Natural killer cell treated with Interleukin-12 subunit alpha and Interleukin-12 subunit beta and Interleukin-15 and Interleukin-18, amount 100 ng/mL, for 72 hours (primary cell): ENCODE results near the gene EFNA4. TPM values are rescaled to one million over a fixed set of nuclear protein-coding genes. Genes with fewer than 3 reads are reported as not detected.
A peak's percentile ranks its signal among the peaks of the same experiment; 100 is the strongest.

Experiments
- ATAC-seq, 2 donors: fragments of 150-1000 bp; cut with Tn5 transposase in 1 of 2; sonication (Bioruptor Pico), chemical (Tn5 transposase) in 1 of 2; 2 replicates each; pipeline ENCODE4 v1.10.0; 2021
- DNase-seq: peaks from one replicate; pipeline ENCODE4 v3.0.0; 2022; ENCODE audit warnings: low spot score
- H3K27ac Mint-ChIP-seq, 2 donors: 1 replicate in 1 of 2; 2 replicates in 1 of 2; pipeline ENCODE4 v1.8.0; 2022; ENCODE audit warnings: mixed read lengths in 2 of 2, mild to moderate bottlenecking in 1 of 2, moderate library complexity in 1 of 2
- H3K27me3 Mint-ChIP-seq, 2 donors: 1 replicate in 1 of 2; 2 replicates in 1 of 2; pipeline ENCODE4 v1.8.0; 2022; ENCODE audit warnings: mixed read lengths in 2 of 2
- H3K36me3 Mint-ChIP-seq: one replicate; pipeline ENCODE4 v1.8.0; 2022; ENCODE audit warnings: mixed read lengths
- H3K4me1 Mint-ChIP-seq, 2 donors: 1 replicate in 1 of 2; 2 replicates in 1 of 2; pipeline ENCODE4 v1.8.0; 2022; ENCODE audit warnings: low read depth in 2 of 2, mixed read lengths in 2 of 2, mild to moderate bottlenecking in 1 of 2
- H3K4me3 Mint-ChIP-seq: one replicate; pipeline ENCODE4 v1.8.0; 2022; ENCODE audit warnings: mixed read lengths
- H3K9me3 Mint-ChIP-seq: 2 replicates; pipeline ENCODE4 v1.8.0; 2022; ENCODE audit warnings: mixed read lengths
- total RNA-seq, 2 donors: library from RNA; stranded (reverse); gene quantifications; one replicate each; pipeline ENCODE4 v1.2.3, GENCODE V29; 2022

The EFNA4 gene
- total RNA-seq, 2 donors from 2014 or later, result 1.7 to 4.7 TPM

- peaks cover 21 to 26% of the 10 kb centered on the region in 2 donors for H3K4me1 Mint-ChIP-seq
- DNase-seq, result no peak
- H3K27ac Mint-ChIP-seq, result no peak overlapping the region
- H3K36me3 Mint-ChIP-seq, result no peaks in the 10 kb centered on the region
- no peak overlapping the region for H3K4me3 Mint-ChIP-seq
- ATAC-seq, result no peak
- peaks cover 11 to 14% of the 10 kb centered on the region in 2 donors for H3K27me3 Mint-ChIP-seq
- no peaks in the 10 kb centered on the region for H3K9me3 Mint-ChIP-seq
Measured at GRCh38 chr1:155086856-155087535, 23.5 kb downstream of the EFNA4 start.

GRCh38 chr1:155091071-155092051 is 27.8 kb downstream of the EFNA4 start:
- DNase-seq, result peak; percentile 83
- ATAC-seq, result peak; percentile 74 to 81
- H3K27me3 Mint-ChIP-seq, result peaks cover 8 to 14% of the 10 kb centered on the region in 2 donors
- no peak overlapping the region for H3K4me3 Mint-ChIP-seq
- no peaks in the 10 kb centered on the region for H3K36me3 Mint-ChIP-seq
- no peaks in the 10 kb centered on the region for H3K9me3 Mint-ChIP-seq
- peaks cover 4% of the 10 kb centered on the region in 2 donors for H3K4me1 Mint-ChIP-seq
- no peak overlapping the region for H3K27ac Mint-ChIP-seq

- peaks cover 4% of the 10 kb centered on the region in 2 donors for H3K4me1 Mint-ChIP-seq
- H3K9me3 Mint-ChIP-seq, result no peaks in the 10 kb centered on the region
- no peak for ATAC-seq
- H3K36me3 Mint-ChIP-seq, result no peaks in the 10 kb centered on the region
- no peak for DNase-seq
- peaks cover 8 to 14% of the 10 kb centered on the region in 2 donors for H3K27me3 Mint-ChIP-seq
- no peak overlapping the region for H3K4me3 Mint-ChIP-seq
- H3K27ac Mint-ChIP-seq, result no peak overlapping the region
Measured at GRCh38 chr1:155092131-155092530, 28.6 kb downstream of the EFNA4 start.

GRCh38 chr1:155092641-155093040 is 29.1 kb downstream of the EFNA4 start:
- Mint-ChIP-seq H3K36me3 (no peaks in the 10 kb centered on the region), H3K27ac (no peak overlapping the region), H3K9me3 (no peaks in the 10 kb centered on the region), H3K27me3 (peaks cover 8 to 14% of the 10 kb centered on the region in 2 donors), H3K4me3 (no peak overlapping the region), H3K4me1 (peaks cover 4% of the 10 kb centered on the region in 2 donors)
- no peak for DNase-seq
- no peak for ATAC-seq

GRCh38 chr1:155093911-155094621 is 30.5 kb downstream of the EFNA4 start:
- Mint-ChIP-seq H3K27ac (no peak overlapping the region), H3K9me3 (no peaks in the 10 kb centered on the region), H3K4me1 (peaks cover 4% of the 10 kb centered on the region in 2 donors), H3K36me3 (no peaks in the 10 kb centered on the region), H3K27me3 (peaks cover 8 to 14% of the 10 kb centered on the region in 2 donors), H3K4me3 (no peak overlapping the region)
- ATAC-seq (peak in 1 of 2 donors; percentile 29), DNase-seq (no peak)

GRCh38 chr1:155094622-155094948 is 31.0 kb downstream of the EFNA4 start:
- no peak overlapping the region for H3K27ac Mint-ChIP-seq
- no peak overlapping the region for H3K4me3 Mint-ChIP-seq
- peaks cover 8 to 14% of the 10 kb centered on the region in 2 donors for H3K27me3 Mint-ChIP-seq
- no peak for ATAC-seq
- peaks cover 4% of the 10 kb centered on the region in 2 donors for H3K4me1 Mint-ChIP-seq
- no peaks in the 10 kb centered on the region for H3K9me3 Mint-ChIP-seq
- DNase-seq, result no peak
- H3K36me3 Mint-ChIP-seq, result no peaks in the 10 kb centered on the region

GRCh38 chr1:155099331-155099730 is 35.8 kb downstream of the EFNA4 start:
- ATAC-seq, result no peak
- DNase-seq, result no peak
- H3K9me3 Mint-ChIP-seq, result no peaks in the 10 kb centered on the region
- H3K36me3 Mint-ChIP-seq, result no peaks in the 10 kb centered on the region
- no peak overlapping the region for H3K4me3 Mint-ChIP-seq
- H3K27me3 Mint-ChIP-seq, result peaks cover 8 to 14% of the 10 kb centered on the region in 2 donors
- H3K4me1 Mint-ChIP-seq, result no peaks in the 10 kb centered on the region
- no peak overlapping the region for H3K27ac Mint-ChIP-seq

GRCh38 chr1:155103325-155103724 is 39.8 kb downstream of the EFNA4 start:
- DNase-seq, result no peak
- no peak overlapping the region for H3K4me3 Mint-ChIP-seq
- no peak for ATAC-seq
- no peaks in the 10 kb centered on the region for H3K9me3 Mint-ChIP-seq
- no peak overlapping the region for H3K27ac Mint-ChIP-seq
- no peaks in the 10 kb centered on the region for H3K4me1 Mint-ChIP-seq
- H3K36me3 Mint-ChIP-seq, result no peaks in the 10 kb centered on the region
- peaks cover 5 to 7% of the 10 kb centered on the region in 2 donors for H3K27me3 Mint-ChIP-seq

GRCh38 chr1:155104605-155105534 is 41.3 kb downstream of the EFNA4 start:
- DNase-seq (no peak), ATAC-seq (no peak)
- no peaks in the 10 kb centered on the region for H3K4me1 Mint-ChIP-seq
- no peak overlapping the region for H3K4me3 Mint-ChIP-seq
- no peak overlapping the region for H3K27ac Mint-ChIP-seq
- no peaks in the 10 kb centered on the region for H3K9me3 Mint-ChIP-seq
- peaks cover 5 to 7% of the 10 kb centered on the region in 2 donors for H3K27me3 Mint-ChIP-seq
- H3K36me3 Mint-ChIP-seq, result no peaks in the 10 kb centered on the region

GRCh38 chr1:155105604-155106011 is 42.1 kb downstream of the EFNA4 start:
- H3K27ac Mint-ChIP-seq, result no peak overlapping the region
- DNase-seq (no peak), ATAC-seq (no peak)
- H3K27me3 Mint-ChIP-seq, result peaks cover 5 to 7% of the 10 kb centered on the region in 2 donors
- H3K9me3 Mint-ChIP-seq, result no peaks in the 10 kb centered on the region
- H3K4me3 Mint-ChIP-seq, result no peak overlapping the region
- H3K4me1 Mint-ChIP-seq, result no peaks in the 10 kb centered on the region
- H3K36me3 Mint-ChIP-seq, result no peaks in the 10 kb centered on the region

- no peak overlapping the region for H3K27ac Mint-ChIP-seq
- DNase-seq, result peak; percentile 12
- peaks cover 7 to 8% of the 10 kb centered on the region in 2 donors for H3K27me3 Mint-ChIP-seq
- H3K4me3 Mint-ChIP-seq, result no peak overlapping the region
- H3K9me3 Mint-ChIP-seq, result no peaks in the 10 kb centered on the region
- H3K36me3 Mint-ChIP-seq, result no peaks in the 10 kb centered on the region
- no peaks in the 10 kb centered on the region for H3K4me1 Mint-ChIP-seq
- ATAC-seq, result no peak
Measured at GRCh38 chr1:155106862-155107261, 43.3 kb downstream of the EFNA4 start.

- ATAC-seq (no peak), DNase-seq (no peak)
- Mint-ChIP-seq H3K36me3 (no peaks in the 10 kb centered on the region), H3K9me3 (no peaks in the 10 kb centered on the region), H3K27me3 (peaks cover 7 to 8% of the 10 kb centered on the region in 2 donors), H3K4me3 (no peak overlapping the region), H3K27ac (no peak overlapping the region), H3K4me1 (no peaks in the 10 kb centered on the region)
Measured at GRCh38 chr1:155107309-155108264, 44.0 kb downstream of the EFNA4 start.
